Measurements from ENCODE around the gene PLCB2. TPM values are rescaled to one million over a fixed set of nuclear protein-coding genes. Genes with fewer than 3 reads are reported as not detected.
A peak's percentile ranks its signal among the peaks of the same experiment; 100 is the strongest.

The PLCB2 gene
- total and polyA plus RNA-seq, 9 of the 15 experiments (the other 6 are each of a cell fraction or from before 2014, with no cell fraction given) = 0.37 to 12.3 (median 8.0) TPM

DNA sequence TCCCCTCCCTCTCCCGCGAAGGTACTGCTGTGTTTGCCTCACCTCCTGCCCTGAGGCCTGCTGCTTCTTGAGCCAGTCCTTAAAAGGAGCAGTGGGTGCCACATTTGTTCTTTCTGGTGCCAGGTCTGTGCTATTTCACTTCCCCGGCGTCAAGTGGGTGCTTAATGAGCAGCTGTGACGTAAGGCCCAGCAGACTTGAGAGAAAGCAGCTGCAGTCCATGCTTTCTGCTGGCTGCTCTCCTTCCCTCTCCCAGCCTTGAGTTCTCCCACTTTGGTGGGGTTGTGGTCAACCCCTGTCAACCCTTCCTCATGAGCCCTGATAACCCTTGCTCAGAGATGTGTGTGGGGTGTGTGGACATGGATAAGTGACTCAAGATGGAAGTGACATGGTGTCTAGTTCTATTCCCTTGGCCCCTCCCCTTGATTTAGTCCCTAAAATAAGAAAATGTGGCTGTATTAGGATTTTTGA lies 22.7 kb upstream of the PLCB2 start (continued):
- TF ChIP-seq PHTF2 (CRISPR knock-in tag; IDR thresholded peaks at IDR 0.05) (no peak), POLR3G (IDR thresholded peaks at IDR 0.05; ENCODE audit: extremely low read depth, insufficient read length, insufficient replicate concordance) (no peak), THAP12 (CRISPR knock-in tag; IDR thresholded peaks at IDR 0.05) (no peak), TOE1 (IDR thresholded peaks at IDR 0.05; ENCODE audit: borderline replicate concordance) (no peak), TOE1 (CRISPR knock-in tag; IDR thresholded peaks at IDR 0.05; ENCODE audit: borderline replicate concordance, low read depth) (no peak), CUX1 (CRISPR knock-in tag; IDR thresholded peaks at IDR 0.05) (no peak), ZNF444 (CRISPR knock-in tag; IDR thresholded peaks at IDR 0.05) (no peak), NFE2L1 (tag; IDR thresholded peaks at IDR 0.05; ENCODE audit: borderline replicate concordance, low read depth) (no peak), SMAD4 (CRISPR knock-in tag; conservative IDR thresholded peaks at IDR 0.05) (peak; percentile 70; the same call in 1 of the 2 replicates), CHD2 (IDR thresholded peaks at IDR 0.05; ENCODE audit: low read depth, low read length) (no peak), SMARCA4 (IDR thresholded peaks at IDR 0.05) (peak; percentile 76), ESRRA (IDR thresholded peaks at IDR 0.05; ENCODE audit: borderline replicate concordance, low read depth) (peak; percentile 52; the same call in 1 of the 2 replicates), ZNF174 (CRISPR knock-in tag; IDR thresholded peaks at IDR 0.05) (no peak), SMARCE1 (IDR thresholded peaks at IDR 0.05) (peak; percentile 66), LEF1 (IDR thresholded peaks at IDR 0.05) (0 out of 2 replicates have a peak, but pooled peaks have one; percentile 45), BDP1 (IDR thresholded peaks at IDR 0.05; ENCODE audit: insufficient read depth, insufficient read length) (no peak), MIER1 (IDR thresholded peaks at IDR 0.05; ENCODE audit: low read depth) (no peak), FOS (IDR thresholded peaks at IDR 0.05; ENCODE audit: extremely low read depth, insufficient read length) (no peak), ZNF785 (CRISPR knock-in tag; IDR thresholded peaks at IDR 0.05) (no peak), DIDO1 (tag; IDR thresholded peaks at IDR 0.05; ENCODE audit: low read depth) (no peak), TBL1XR1 (IDR thresholded peaks at IDR 0.05; ENCODE audit: low read length in 2 of 2) (0 out of 4 replicates have a peak, but pooled peaks of 1 of the 2 experiments have one; percentile 39), NR4A1 (CRISPR knock-in tag; IDR thresholded peaks at IDR 0.05) (no peak), NR4A1 (tag; IDR thresholded peaks at IDR 0.05) (no peak; the same call in 1 of the 2 replicates), XRCC3 (IDR thresholded peaks at IDR 0.05) (no peak), SIN3B (IDR thresholded peaks at IDR 0.05; ENCODE audit: low read depth) (no peak), ZKSCAN1 (IDR thresholded peaks at IDR 0.05; ENCODE audit: low read depth, low read length) (no peak)
